SK-N-SH treated with all-trans-retinoic acid at 6 μM for 48 hours (cell line): ENCODE results near the gene INPP4B.
A peak's percentile ranks its signal among the peaks of the same experiment; 100 is the strongest.

Source experiments
- ATAC-seq: fragments of 200-7000 bp; cut with Tn5 transposase; 3 replicates; pipeline ENCODE4 v1.9.1; 2020; ENCODE audit warnings: mild to moderate bottlenecking, moderate library complexity
- BACH2 ChIP-seq: fragments of 250-450 bp; sonication (Bioruptor Pico); IDR thresholded peaks from 2 replicates; pipeline ENCODE4 v1.9.0; 2021; ENCODE audit warnings: mild to moderate bottlenecking, borderline replicate concordance
- CSDC2 ChIP-seq: fragments of 250-450 bp; sonication (Bioruptor Pico); IDR thresholded peaks from 2 replicates; pipeline ENCODE4 v1.5.0; 2020; ENCODE audit warnings: mild to moderate bottlenecking, moderate library complexity
- ESRRG ChIP-seq: fragments of 250-450 bp; sonication (Bioruptor Pico); IDR thresholded peaks from 2 replicates; pipeline ENCODE4 v1.6.1; 2021; ENCODE audit warnings: mild to moderate bottlenecking
- ISL1 ChIP-seq: fragments of 250-450 bp; sonication (Bioruptor Pico); IDR thresholded peaks from 2 replicates; pipeline ENCODE4 v2.1.2; 2022; ENCODE audit warnings: mild to moderate bottlenecking, moderate library complexity
- OSR1 ChIP-seq: fragments of 250-450 bp; sonication (Bioruptor Pico); IDR thresholded peaks from 2 replicates; pipeline ENCODE4 v1.8.0; 2022; ENCODE audit warnings: moderate library complexity, mild to moderate bottlenecking, inconsistent platforms
- PATZ1 ChIP-seq: fragments of 250-450 bp; sonication (Bioruptor Pico); IDR thresholded peaks from 2 replicates; pipeline ENCODE4 v1.8.0; 2020; ENCODE audit warnings: mild to moderate bottlenecking, moderate library complexity, borderline replicate concordance
- PPARA ChIP-seq: fragments of 250-450 bp; sonication (Bioruptor Pico); IDR thresholded peaks from 2 replicates; pipeline ENCODE4 v1.5.0; 2020; ENCODE audit warnings: mild to moderate bottlenecking, borderline replicate concordance
- TCF4 ChIP-seq: fragments of 250-450 bp; sonication (Bioruptor Pico); IDR thresholded peaks from 2 replicates; pipeline ENCODE4 v1.8.0; 2021; ENCODE audit warnings: mild to moderate bottlenecking, moderate library complexity, borderline replicate concordance
- TOX ChIP-seq: fragments of 250-450 bp; sonication (Bioruptor Pico); IDR thresholded peaks from 2 replicates; pipeline ENCODE4 v1.8.0; 2021; ENCODE audit warnings: mild to moderate bottlenecking, moderate library complexity, borderline replicate concordance
- ZC3H10 ChIP-seq: fragments of 250-450 bp; sonication (Bioruptor Pico); IDR thresholded peaks from 2 replicates; pipeline ENCODE4 v1.5.1; 2021; ENCODE audit warnings: mild to moderate bottlenecking, moderate library complexity
- ZFP30 ChIP-seq: fragments of 450-650 bp; formaldehyde crosslinking; IDR thresholded peaks from 2 replicates; pipeline ENCODE4 v1.5.0; 2022; ENCODE audit warnings: mild to moderate bottlenecking, moderate library complexity
- ZNF8 ChIP-seq: fragments of 450-650 bp; formaldehyde crosslinking; IDR thresholded peaks from 2 replicates; pipeline ENCODE4 v1.5.0; 2020; ENCODE audit warnings: mild to moderate bottlenecking, moderate library complexity
- TF ChIP-seq, protein P1 (sequence below): fragments of 250-450 bp; sonication (Bioruptor Pico); IDR thresholded peaks from 2 replicates; pipeline ENCODE4 v1.5.0; 2020; ENCODE audit warnings: mild to moderate bottlenecking, moderate library complexity
- TF ChIP-seq, protein P2 (sequence below): fragments of 250-450 bp; sonication (Bioruptor Pico); IDR thresholded peaks from 2 replicates; pipeline ENCODE4 v1.5.1; 2020; ENCODE audit warnings: low read depth, mild to moderate bottlenecking, moderate library complexity
- TF ChIP-seq, protein P3 (sequence below): fragments of 250-450 bp; sonication (Bioruptor Pico); IDR thresholded peaks from 2 replicates; pipeline ENCODE4 v1.8.0; 2021; ENCODE audit warnings: low read depth, mild to moderate bottlenecking, moderate library complexity, borderline replicate concordance

The INPP4B gene

DNA sequence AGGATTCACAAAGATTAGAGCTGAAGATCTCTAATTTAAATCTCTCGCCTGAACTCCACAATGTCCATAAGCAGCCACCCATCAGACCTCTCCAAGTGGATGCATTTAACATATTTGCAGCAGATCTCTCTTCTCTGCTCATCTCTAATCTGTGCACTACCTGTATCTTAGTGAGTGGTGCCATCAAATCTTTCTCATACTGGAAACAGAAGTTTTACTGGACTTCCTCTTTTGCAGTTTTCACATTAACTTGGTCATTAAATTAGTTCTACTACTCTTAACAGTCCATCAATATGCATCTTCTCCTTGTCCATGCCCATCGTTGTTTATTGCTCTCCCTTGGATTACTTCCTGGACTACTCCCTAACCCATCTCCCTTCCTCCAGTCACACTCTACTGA lies 721.2 kb downstream of the INPP4B start:
- no peak for ATAC-seq
- TF ChIP-seq, protein P1, sequence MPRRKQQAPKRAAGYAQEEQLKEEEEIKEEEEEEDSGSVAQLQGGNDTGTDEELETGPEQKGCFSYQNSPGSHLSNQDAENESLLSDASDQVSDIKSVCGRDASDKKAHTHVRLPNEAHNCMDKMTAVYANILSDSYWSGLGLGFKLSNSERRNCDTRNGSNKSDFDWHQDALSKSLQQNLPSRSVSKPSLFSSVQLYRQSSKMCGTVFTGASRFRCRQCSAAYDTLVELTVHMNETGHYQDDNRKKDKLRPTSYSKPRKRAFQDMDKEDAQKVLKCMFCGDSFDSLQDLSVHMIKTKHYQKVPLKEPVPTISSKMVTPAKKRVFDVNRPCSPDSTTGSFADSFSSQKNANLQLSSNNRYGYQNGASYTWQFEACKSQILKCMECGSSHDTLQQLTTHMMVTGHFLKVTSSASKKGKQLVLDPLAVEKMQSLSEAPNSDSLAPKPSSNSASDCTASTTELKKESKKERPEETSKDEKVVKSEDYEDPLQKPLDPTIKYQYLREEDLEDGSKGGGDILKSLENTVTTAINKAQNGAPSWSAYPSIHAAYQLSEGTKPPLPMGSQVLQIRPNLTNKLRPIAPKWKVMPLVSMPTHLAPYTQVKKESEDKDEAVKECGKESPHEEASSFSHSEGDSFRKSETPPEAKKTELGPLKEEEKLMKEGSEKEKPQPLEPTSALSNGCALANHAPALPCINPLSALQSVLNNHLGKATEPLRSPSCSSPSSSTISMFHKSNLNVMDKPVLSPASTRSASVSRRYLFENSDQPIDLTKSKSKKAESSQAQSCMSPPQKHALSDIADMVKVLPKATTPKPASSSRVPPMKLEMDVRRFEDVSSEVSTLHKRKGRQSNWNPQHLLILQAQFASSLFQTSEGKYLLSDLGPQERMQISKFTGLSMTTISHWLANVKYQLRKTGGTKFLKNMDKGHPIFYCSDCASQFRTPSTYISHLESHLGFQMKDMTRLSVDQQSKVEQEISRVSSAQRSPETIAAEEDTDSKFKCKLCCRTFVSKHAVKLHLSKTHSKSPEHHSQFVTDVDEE (CRISPR knock-in tag) = no peak
- no peak for TF ChIP-seq ZFP30
- no peak for TF ChIP-seq ESRRG (CRISPR knock-in tag)
- no peak for TF ChIP-seq CSDC2 (CRISPR knock-in tag)
- TF ChIP-seq ZNF8 (CRISPR knock-in tag) = no peak
- no peak for TF ChIP-seq PPARA (CRISPR knock-in tag)
- TF ChIP-seq, protein P2, sequence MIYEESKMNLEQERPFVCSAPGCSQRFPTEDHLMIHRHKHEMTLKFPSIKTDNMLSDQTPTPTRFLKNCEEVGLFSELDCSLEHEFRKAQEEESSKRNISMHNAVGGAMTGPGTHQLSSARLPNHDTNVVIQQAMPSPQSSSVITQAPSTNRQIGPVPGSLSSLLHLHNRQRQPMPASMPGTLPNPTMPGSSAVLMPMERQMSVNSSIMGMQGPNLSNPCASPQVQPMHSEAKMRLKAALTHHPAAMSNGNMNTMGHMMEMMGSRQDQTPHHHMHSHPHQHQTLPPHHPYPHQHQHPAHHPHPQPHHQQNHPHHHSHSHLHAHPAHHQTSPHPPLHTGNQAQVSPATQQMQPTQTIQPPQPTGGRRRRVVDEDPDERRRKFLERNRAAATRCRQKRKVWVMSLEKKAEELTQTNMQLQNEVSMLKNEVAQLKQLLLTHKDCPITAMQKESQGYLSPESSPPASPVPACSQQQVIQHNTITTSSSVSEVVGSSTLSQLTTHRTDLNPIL = no peak
- no peak for TF ChIP-seq ZC3H10
- TF ChIP-seq BACH2 = no peak

DNA sequence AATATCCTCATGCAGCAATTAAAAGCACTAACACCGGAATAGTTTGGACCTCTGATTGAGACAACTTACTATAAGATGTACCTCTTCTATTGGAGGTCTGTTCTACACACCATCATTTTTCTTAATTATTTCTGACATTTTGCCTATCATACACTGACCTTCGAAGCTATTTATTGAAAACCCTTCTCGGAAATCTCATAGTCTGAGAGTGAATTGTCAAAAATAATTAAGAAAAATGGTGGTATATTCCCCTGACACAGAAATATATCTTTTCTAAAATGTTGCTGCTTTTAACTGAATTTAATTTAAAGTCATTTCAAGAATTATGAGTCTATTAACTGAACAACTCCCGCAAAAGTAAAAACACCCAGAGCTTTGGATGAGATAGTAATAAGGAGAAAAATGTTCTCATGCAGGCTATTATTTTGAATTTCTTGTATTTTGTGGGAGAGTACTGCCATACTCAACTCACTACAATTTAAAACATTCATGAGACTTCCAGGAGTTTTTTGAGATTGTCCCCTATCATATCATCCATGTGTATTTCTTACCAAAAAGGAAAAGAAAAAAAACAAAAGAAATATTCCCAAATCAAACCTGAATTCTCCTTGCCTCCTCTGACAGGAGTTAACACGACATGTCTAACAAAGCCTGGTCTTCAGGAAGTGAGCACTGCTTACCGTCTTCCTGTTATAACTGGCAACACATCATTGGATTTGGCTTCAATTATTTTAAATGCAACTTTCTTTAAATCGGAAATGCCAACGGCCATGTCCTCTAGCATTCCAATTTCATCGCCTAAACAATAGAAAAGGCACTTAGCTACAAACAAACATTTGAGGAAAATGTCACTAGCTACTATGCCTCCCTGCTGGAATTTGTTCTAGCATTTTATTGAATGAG lies 724.4 kb downstream of the INPP4B start:
- peak; percentile 87 for ATAC-seq
- TF ChIP-seq, protein P3, sequence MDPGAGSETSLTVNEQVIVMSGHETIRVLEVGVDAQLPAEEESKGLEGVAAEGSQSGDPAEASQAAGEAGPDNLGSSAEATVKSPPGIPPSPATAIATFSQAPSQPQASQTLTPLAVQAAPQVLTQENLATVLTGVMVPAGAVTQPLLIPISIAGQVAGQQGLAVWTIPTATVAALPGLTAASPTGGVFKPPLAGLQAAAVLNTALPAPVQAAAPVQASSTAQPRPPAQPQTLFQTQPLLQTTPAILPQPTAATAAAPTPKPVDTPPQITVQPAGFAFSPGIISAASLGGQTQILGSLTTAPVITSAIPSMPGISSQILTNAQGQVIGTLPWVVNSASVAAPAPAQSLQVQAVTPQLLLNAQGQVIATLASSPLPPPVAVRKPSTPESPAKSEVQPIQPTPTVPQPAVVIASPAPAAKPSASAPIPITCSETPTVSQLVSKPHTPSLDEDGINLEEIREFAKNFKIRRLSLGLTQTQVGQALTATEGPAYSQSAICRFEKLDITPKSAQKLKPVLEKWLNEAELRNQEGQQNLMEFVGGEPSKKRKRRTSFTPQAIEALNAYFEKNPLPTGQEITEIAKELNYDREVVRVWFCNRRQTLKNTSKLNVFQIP (CRISPR knock-in tag) = peak; percentile 64; the same call in 1 of the 2 replicates
- TF ChIP-seq, protein P2 = peak; percentile 15; the same call in 1 of the 2 replicates
- TF ChIP-seq ZNF8 (CRISPR knock-in tag) (no peak), ESRRG (CRISPR knock-in tag) (0 out of 2 replicates have a peak, but pooled peaks have one; percentile 61), PATZ1 (peak; percentile 40; the same call in 1 of the 2 replicates), ZC3H10 (peak; percentile 94), OSR1 (CRISPR knock-in tag) (no peak), ISL1 (peak; percentile 99), TOX (CRISPR knock-in tag) (peak; percentile 83)
- TF ChIP-seq, protein P1 (CRISPR knock-in tag) = 0 out of 2 replicates have a peak, but pooled peaks have one; percentile 36

DNA sequence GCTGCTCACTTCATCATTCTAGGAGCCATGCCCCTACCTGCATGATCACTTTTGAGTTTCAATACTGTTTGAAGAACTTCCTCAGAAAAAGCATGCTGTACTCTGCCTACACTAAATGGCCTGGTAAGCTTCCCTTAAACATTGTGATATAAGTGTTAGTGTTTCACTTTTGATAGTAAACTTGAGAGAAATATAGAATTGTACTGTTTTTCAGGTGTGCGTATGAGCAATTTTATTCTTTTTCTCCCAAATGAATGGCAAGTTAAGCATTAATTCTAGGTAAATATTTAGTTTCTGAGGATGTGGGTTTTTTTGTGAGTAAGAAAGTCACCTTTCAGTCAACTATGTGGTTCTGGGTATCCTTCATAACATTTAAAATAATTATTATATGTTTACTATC lies 725.2 kb downstream of the INPP4B start:
- peak; percentile 14; the same call in 1 of the 3 replicates for ATAC-seq
- TF ChIP-seq, protein P2 = no peak
- TF ChIP-seq PPARA (CRISPR knock-in tag) (no peak), TCF4 (no peak)
